Inflammatory macrophage treated with lipopolysaccharide for 1 hour (primary cell): ENCODE measurements around the gene STK39.

Experiments
- DNase-seq, 2 donors: peaks; one replicate each; pipeline ENCODE4 v3.0.0-alpha.2; 2020 to 2022

STK39 gene

GRCh38 chr2:167944825-167945659, 302.4 kb downstream of the STK39 start:
- DNase-seq = no peak

GRCh38 chr2:167943897-167944296, 303.5 kb downstream of the STK39 start:
- no peak for DNase-seq

- no peak for DNase-seq
These were observed 304.0 kb downstream of the STK39 start for GRCh38 chr2:167943368-167943767.

GRCh38 chr2:167942366-167943081, 304.9 kb downstream of the STK39 start:
- DNase-seq = no peak

GRCh38 chr2:167941604-167942003, 305.8 kb downstream of the STK39 start:
- no peak for DNase-seq

- no peak for DNase-seq
These were observed 306.5 kb downstream of the STK39 start for GRCh38 chr2:167940734-167941507.

GRCh38 chr2:167940346-167940725, 307.1 kb downstream of the STK39 start:
- DNase-seq = no peak

GRCh38 chr2:167939514-167940345, 307.7 kb downstream of the STK39 start:
- DNase-seq = peak; percentile 35 to 48

- DNase-seq = no peak
These were observed 310.0 kb downstream of the STK39 start for GRCh38 chr2:167937403-167937802.

GRCh38 chr2:167935803-167936110, 311.6 kb downstream of the STK39 start:
- no peak for DNase-seq

- no peak for DNase-seq
These were observed 314.1 kb downstream of the STK39 start for GRCh38 chr2:167933097-167933814.

GRCh38 chr2:167932123-167932693, 315.2 kb downstream of the STK39 start:
- no peak for DNase-seq

GRCh38 chr2:167929484-167929883, 317.9 kb downstream of the STK39 start:
- DNase-seq = no peak

GRCh38 chr2:167928434-167928833, 319.0 kb downstream of the STK39 start:
- DNase-seq = no peak

- DNase-seq = no peak
These were observed 321.6 kb downstream of the STK39 start for GRCh38 chr2:167925758-167926157.

- no peak for DNase-seq
These were observed 322.8 kb downstream of the STK39 start for GRCh38 chr2:167924556-167924955.

GRCh38 chr2:167916756-167917155, 330.6 kb downstream of the STK39 start:
- no peak for DNase-seq

GRCh38 chr2:167914969-167915368, 332.4 kb downstream of the STK39 start:
- DNase-seq = no peak

GRCh38 chr2:167908786-167909185, 338.6 kb downstream of the STK39 start:
- no peak for DNase-seq

GRCh38 chr2:167905668-167906067, 341.7 kb downstream of the STK39 start:
- DNase-seq = no peak
